HepG2 (cell line): ENCODE data around the gene MSANTD4. TPM values are rescaled to one million over a fixed set of nuclear protein-coding genes. Genes with fewer than 3 reads are reported as not detected.

Source experiments
- BRF2 ChIP-seq: sonication (generic); formaldehyde crosslinking; IDR thresholded peaks from 2 replicates; pipeline ENCODE4 v1.8.1; 2022; ENCODE audit warnings: mild to moderate bottlenecking, missing genetic modification reagents
- CSRNP2 ChIP-seq: sonication (generic); formaldehyde crosslinking; conservative IDR thresholded peaks from 2 replicates; pipeline ENCODE4 v1.8.0; 2022; ENCODE audit warnings: low read depth, missing genetic modification reagents
- DMAP1 ChIP-seq: IDR thresholded peaks from 2 replicates; pipeline ENCODE4 v1.6.1; 2016
- DZIP1 ChIP-seq: sonication (generic); formaldehyde crosslinking; IDR thresholded peaks from 2 replicates; pipeline ENCODE4 v1.5.0; 2020; ENCODE audit warnings: mild to moderate bottlenecking, missing genetic modification reagents
- ELF3 ChIP-seq: IDR thresholded peaks from 2 replicates; pipeline ENCODE4 v1.6.1; 2016; ENCODE audit warnings: missing genetic modification reagents, missing compliant biosample characterization
- FIP1L1 ChIP-seq: fragments of 200-400 bp; formaldehyde crosslinking; IDR thresholded peaks from 2 replicates; pipeline ENCODE4 v1.6.1; 2018; ENCODE audit warnings: low read depth, mild to moderate bottlenecking, low read length, moderate library complexity, borderline replicate concordance; ENCODE audit not compliant: insufficient read depth
- HDAC2 ChIP-seq: sonication (generic); formaldehyde crosslinking; IDR thresholded peaks from 2 replicates; pipeline ENCODE4 v1.4.0; 2020; ENCODE audit warnings: missing genetic modification reagents
- NFE2L1 ChIP-seq: sonication (generic); formaldehyde crosslinking; IDR thresholded peaks from 2 replicates; pipeline ENCODE4 v1.4.0; 2020; ENCODE audit warnings: missing genetic modification reagents, mild to moderate bottlenecking, borderline replicate concordance
- NR1H2 ChIP-seq: sonication (generic); formaldehyde crosslinking; IDR thresholded peaks from 2 replicates; pipeline ENCODE4 v1.8.1; 2022; ENCODE audit warnings: low read depth, missing genetic modification reagents, borderline replicate concordance
- TOPORS ChIP-seq: sonication (generic); formaldehyde crosslinking; IDR thresholded peaks from 2 replicates; pipeline ENCODE4 v1.8.0; 2023; ENCODE audit warnings: mild to moderate bottlenecking, missing genetic modification reagents
- ZNF331 ChIP-seq: sonication (generic); formaldehyde crosslinking; IDR thresholded peaks from 2 replicates; pipeline ENCODE4 v1.4.0; 2020; ENCODE audit warnings: missing genetic modification reagents
- ZNF350 ChIP-seq: sonication (generic); formaldehyde crosslinking; IDR thresholded peaks from 2 replicates; pipeline ENCODE4 v1.4.0; 2020; ENCODE audit warnings: mild to moderate bottlenecking, low read depth, missing genetic modification reagents, borderline replicate concordance
- ZNF704 ChIP-seq: sonication (generic); formaldehyde crosslinking; IDR thresholded peaks from 2 replicates; pipeline ENCODE4 v1.8.1; 2023; ENCODE audit warnings: mild to moderate bottlenecking, inconsistent platforms, moderate library complexity, missing genetic modification reagents, borderline replicate concordance
- ZNF747 ChIP-seq: sonication (generic); formaldehyde crosslinking; IDR thresholded peaks from 2 replicates; pipeline ENCODE4 v1.8.1; 2023; ENCODE audit warnings: missing genetic modification reagents, mild to moderate bottlenecking, borderline replicate concordance
- polyA plus RNA-seq, 8 experiments: library from polyadenylated mRNA; depleted of rRNA in 3 of 8; stranded (reverse) in 7 of 8; unstranded in 1 of 8; fragments of >200 nt; fragmentation: Illumina TruSeq in 4 of 8; extraction: Trizol in 4 of 8; gene quantifications; 2 replicates each; pipeline versions ENCODE4 v1.2.1 to v1.2.3, GENCODE V29; 2011 to 2016; ENCODE audit warnings: low read depth in 4 of 8, missing spikeins in 1 of 8, mixed read lengths in 1 of 8; ENCODE audit not compliant: insufficient read depth in 1 of 8
- total RNA-seq, 5 experiments: library from RNA; depleted of rRNA; stranded (reverse); fragments of >200 nt; fragmentation: Illumina TruSeq; extraction: Trizol; gene quantifications; 2 replicates each; pipeline ENCODE4 v1.2.3, GENCODE V29; 2016; ENCODE audit warnings: low read depth in 1 of 5

MSANTD4 gene
- total and polyA plus RNA-seq, 2 of the 13 experiments (the other 11 are each of a cell fraction or from before 2014, with no cell fraction given) = 4.4 to 15.7 TPM

GRCh38 chr11:106021967-106022794 lies at the start of gene MSANTD4 (continued):
- TF ChIP-seq FIP1L1 (no peak), NFE2L1 (CRISPR knock-in tag) (no peak), ZNF331 (CRISPR knock-in tag) (0 out of 2 replicates have a peak, but pooled peaks have one; percentile 36), NR1H2 (CRISPR knock-in tag) (no peak), ZNF350 (CRISPR knock-in tag) (no peak; the same call in 1 of the 2 replicates), CSRNP2 (CRISPR knock-in tag) (no peak), DMAP1 (peak; percentile 71; the same call in 1 of the 2 replicates), ZNF747 (CRISPR knock-in tag) (0 out of 2 replicates have a peak, but pooled peaks have one; percentile 59), ELF3 (CRISPR knock-in tag) (0 out of 2 replicates have a peak, but pooled peaks have one; percentile 35), ZNF704 (CRISPR knock-in tag) (no peak), DZIP1 (CRISPR knock-in tag) (no peak), HDAC2 (CRISPR knock-in tag) (peak; percentile 41; the same call in 1 of the 2 replicates), TOPORS (0 out of 2 replicates have a peak, but pooled peaks have one; percentile 8), BRF2 (no peak)
